Mesenteric fat pad (tissue), 1 donor: ENCODE measurements around the gene OR5L1. TPM values are rescaled to one million over a fixed set of nuclear protein-coding genes. Genes with fewer than 3 reads are reported as not detected.

Source experiments
- DNase-seq: peaks from one replicate; pipeline ENCODE4 v3.0.0-alpha.2; 2020; ENCODE audit warnings: low spot score
- long read RNA-seq: library from polyadenylated mRNA; unstranded; transcript quantifications from one replicate; pipeline ENCODE4 v2.0.0, GENCODE V29; 2020
- total RNA-seq: library from RNA; stranded (reverse); fragmentation: NEBNext Ultra II Directional; extraction: Animal tissue kit (Norgen Biotek cat#: 25700); gene quantifications from one replicate; pipeline ENCODE4 v1.2.1, GENCODE V29; 2021
- donor health status: DM: yes; HTN: yes; CAD: no.

The OR5L1 gene
- total RNA-seq = not detected
- long read RNA-seq = 0 reads

DNA sequence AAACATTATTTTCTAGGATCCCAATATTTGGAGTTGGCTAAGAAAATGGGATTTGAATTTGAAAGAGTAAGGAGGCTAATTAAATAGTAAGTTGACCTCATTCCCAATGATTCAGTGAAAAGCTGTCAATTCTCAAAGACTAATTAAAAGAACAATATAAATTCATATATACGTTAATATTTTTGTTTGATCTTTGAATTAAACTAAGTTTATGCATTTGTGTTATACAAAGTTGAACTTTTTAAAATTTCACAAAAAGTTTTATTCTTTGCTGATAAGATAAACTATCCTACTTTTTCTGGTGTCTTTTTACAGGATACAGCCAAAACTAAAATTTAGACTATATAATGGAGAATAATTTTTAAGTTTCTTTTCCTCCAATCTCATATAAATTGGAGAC lies at the start of gene OR5L1:
TSS of gene OR5L1 (plus strand) at position 301 of the 400 bp plus-strand sequence. CDS start 100 bp downstream, outside the sequence.
- DNase-seq = no peak

DNA sequence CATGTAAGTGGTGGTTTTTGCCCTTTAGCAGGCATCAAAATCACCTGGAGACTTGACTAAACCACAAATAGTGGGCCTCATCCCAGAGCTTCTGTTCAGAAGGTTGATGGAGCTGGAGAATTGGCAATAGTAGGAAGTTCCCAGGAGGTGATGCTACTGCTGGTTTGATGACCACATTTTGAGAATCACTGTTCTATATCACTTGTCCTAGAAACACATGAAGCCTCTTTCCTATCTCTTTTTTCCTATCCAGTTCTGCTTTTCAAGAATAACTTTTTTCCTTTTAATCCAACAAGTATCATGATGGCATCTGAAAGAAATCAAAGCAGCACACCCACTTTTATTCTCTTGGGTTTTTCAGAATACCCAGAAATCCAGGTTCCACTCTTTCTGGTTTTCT lies 38.0 kb upstream of the OR5L1 start, which contains the start of gene OR5D13:
TSS of gene OR5D13 (plus strand) at position 301 of the 400 bp plus-strand sequence. CDS start at position 301, 0 bp downstream.
- no peak for DNase-seq

DNA sequence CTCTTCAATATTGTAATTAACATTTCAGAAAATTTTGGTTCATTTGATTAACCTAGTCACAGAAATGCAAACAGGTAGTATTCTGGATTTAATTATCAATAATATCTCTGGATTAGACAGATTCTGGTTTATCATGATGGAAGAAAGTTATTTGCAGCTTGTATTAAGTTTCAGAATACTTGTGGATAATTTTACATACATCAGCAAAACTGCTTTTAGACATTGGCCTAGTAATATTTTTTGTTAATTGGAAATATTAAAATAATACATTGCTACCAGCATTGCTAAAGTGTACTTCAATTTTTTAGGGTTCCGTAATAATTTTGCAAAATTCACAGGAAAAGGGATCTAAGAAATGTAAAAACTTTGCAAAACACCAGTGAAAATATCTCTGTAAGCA lies 19.6 kb upstream of the OR5L1 start:
- no peak for DNase-seq

DNA sequence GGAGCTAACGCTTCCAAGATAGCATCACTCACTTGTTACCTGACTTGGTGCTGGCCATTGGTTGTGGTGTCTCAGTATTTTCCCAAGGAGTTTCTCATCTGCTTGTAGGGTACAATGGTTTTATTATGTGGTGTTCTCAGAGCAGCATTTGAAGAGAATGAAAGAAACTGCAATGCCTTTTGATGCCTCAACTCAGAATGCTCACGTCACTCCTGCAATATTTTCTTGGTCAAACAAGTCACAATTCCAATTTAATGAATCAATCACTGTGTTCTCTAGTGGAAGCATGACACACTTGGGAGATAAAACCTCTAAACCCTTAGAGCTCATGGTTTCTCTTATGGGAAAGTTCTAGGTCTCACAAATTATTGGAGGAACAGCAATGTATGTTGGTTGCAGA lies 17.8 kb upstream of the OR5L1 start:
- DNase-seq = no peak

DNA sequence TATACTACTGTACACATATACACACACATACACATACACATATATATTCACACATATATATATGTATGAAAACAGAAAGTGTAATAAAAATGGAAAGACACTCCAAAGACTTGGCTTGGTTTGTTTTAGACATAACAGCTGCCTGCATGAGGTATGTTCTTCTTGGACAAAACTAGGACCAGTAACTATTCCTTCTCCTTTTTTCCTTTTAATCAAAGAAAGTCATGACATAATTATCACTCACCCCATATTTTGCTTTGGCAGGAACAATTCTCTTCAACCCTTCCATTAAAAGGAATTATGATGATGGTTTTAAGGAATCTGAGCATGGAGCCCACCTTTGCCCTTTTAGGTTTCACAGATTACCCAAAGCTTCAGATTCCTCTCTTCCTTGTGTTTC lies 15.9 kb upstream of the OR5L1 start, which contains the start of gene OR5D14:
TSS of gene OR5D14 (plus strand) at position 301 of the 400 bp plus-strand sequence. CDS start at position 301, 0 bp downstream.
- no peak for DNase-seq

DNA sequence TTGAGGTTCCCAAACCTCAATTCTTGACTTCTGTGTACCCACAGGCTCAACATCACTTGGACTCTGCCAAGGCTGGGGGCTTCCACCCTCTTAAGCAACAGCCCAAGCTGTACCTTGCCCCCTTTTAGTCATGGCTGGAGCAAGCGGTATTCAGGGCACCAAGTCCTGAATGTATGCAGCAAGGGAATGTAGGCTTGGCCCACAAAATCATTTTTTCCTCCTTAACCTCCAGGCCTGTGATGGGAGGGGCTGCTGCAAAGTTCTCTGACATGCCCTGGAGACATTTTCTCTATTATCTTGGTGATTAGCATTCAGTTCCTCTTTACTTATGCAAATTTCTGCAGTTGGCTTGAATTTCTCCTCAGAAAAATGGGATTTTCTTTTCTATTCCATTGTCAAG lies 4.9 kb upstream of the OR5L1 start:
- DNase-seq = no peak

DNA sequence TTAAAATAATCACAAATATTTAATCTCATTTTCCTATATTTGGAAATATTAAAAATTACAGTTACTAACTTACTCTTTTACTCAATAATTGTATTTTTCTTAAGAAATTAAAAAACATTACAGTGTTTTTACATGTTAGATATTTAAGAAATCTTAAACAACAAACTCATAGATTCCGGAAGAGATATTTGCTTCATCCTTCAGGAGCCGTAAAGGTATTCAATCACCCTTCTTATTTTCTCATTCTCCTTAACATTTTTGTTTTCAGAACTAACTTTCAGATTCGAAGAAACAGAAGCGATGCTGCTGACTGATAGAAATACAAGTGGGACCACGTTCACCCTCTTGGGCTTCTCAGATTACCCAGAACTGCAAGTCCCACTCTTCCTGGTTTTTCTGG lies 8.2 kb downstream of the OR5L1 start, which contains the start of gene OR5D18:
TSS of gene OR5D18 (plus strand) at position 301 of the 400 bp plus-strand sequence. CDS start at position 301, 0 bp downstream.
- no peak for DNase-seq

DNA sequence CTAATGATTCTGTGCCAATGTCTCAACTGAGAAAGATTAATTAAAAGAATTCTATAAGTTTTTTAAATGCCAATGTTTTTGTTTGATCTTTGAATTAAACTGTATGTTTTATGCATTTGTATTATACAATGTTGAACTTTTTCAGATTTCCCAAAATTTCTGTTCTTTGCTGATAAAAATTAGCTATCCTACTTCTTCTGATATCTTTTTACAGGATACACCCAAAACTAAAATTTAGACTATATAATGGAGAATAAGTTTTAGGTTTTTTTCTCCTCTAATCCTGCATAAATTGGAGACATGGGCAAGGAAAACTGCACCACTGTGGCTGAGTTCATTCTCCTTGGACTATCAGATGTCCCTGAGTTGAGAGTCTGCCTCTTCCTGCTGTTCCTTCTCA lies 15.8 kb downstream of the OR5L1 start, which contains the start of gene OR5L2:
TSS of gene OR5L2 (plus strand) at position 301 of the 400 bp plus-strand sequence. CDS start at position 301, 0 bp downstream.
- no peak for DNase-seq

DNA sequence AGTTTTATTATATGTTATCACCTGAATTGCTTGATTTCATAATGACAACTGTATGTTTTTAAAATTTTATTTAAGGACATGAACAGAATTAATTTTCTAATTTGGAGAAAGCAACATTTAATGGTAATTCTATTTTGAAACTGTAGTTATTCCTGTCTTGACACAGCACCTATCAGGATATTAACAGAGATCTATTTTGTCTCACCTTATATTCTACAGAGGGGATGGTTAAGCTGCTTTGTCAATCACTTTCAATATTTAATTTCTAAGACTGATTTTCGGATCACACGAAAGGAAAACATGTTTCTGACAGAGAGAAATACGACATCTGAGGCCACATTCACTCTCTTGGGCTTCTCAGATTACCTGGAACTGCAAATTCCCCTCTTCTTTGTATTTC lies 27.3 kb downstream of the OR5L1 start, which contains the start of gene OR5D16:
TSS of gene OR5D16 (plus strand) at position 301 of the 400 bp plus-strand sequence. CDS start at position 301, 0 bp downstream.
- DNase-seq = no peak

DNA sequence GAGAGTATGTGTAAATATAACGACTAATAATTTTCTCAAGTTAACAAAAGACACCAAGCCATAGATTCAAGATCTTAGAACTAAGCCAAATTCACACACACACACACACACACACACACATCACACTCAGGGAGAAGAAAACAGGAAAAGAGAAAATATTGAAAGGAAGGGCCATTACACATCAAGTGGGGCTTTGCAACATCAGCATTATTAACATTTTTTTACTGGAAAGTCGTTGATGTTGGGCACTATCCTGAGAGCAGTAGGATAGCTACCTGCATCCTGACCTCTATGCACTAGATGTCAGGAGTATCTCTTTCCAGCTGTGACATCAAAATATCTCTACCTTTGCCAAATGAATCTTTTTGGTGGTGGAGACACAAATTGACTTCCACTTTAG lies 36.3 kb downstream of the OR5L1 start:
- DNase-seq = no peak

DNA sequence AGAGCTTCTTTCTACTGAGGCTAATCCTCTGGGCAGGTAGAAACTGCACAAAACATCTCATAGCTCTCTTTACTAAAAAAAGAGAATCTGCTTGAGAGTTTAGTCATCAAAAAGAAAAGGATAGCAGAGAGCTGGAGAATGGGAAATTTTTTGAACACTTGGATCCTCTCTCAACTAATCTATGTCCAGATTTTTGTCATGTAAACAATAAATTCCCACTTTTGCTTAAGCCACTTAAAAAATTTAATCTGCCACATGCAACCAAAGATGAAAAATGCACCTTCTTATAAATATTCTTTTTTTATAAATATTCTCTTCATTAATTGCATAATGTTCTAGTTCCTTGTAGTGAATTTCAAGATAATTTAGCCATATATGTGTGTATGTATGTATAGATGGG lies 37.9 kb downstream of the OR5L1 start:
- DNase-seq = no peak

DNA sequence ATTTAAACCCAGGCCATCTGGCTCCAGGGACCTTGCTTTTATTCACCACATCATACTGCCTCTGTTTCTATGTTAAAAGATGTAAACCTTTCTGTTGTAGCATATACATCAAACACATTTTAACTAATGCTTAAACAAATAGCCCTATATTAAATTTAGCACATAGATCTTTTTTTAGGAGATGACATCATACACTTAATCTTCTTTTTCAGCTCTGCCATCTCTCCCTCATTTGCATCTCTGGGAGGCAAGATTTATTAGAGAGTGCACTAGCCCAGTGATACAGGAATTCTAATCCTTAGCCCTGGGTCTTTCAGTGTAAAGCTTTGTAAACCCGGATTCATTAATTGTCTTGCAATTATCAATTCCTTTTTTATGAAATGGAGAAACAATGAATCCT lies 41.0 kb downstream of the OR5L1 start:
- DNase-seq = no peak

DNA sequence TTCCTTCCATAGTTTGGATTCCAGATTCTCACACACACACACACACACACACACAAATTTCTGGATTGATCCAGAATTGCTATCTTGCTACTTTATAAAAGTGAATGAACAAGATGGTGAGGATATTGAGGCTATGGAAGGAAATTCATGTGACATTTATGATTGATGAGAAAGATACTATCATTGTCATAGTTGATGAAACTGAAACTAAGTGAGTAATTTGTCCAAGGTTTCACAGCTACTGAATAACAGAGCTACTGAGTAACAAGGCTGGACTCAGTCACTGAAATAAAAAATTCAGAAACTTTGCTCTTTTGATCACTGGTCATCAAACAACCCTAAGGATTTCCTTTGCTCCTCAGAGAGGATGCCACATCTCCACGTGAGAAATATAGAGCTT lies 43.5 kb downstream of the OR5L1 start:
- no peak for DNase-seq

Other genes with a start within 250 kb of the OR5L1 start
- gene OR4C16, start 239.2 kb upstream of the OR5L1 start, total RNA-seq = not detected
- gene OR4C11, start 203.7 kb upstream of the OR5L1 start, total RNA-seq = not detected
- not detected for gene OR4P4, start 176.3 kb upstream of the OR5L1 start, total RNA-seq
- not detected for gene OR4S2, start 163.0 kb upstream of the OR5L1 start, total RNA-seq
- gene OR4C6, start 149.2 kb upstream of the OR5L1 start, total RNA-seq = not detected
- gene OR5D13, start 37.9 kb upstream of the OR5L1 start, total RNA-seq = not detected
- not detected for gene OR5D14, start 15.8 kb upstream of the OR5L1 start, total RNA-seq
- gene OR5D18, start 8.3 kb downstream of the OR5L1 start, total RNA-seq = not detected
- gene OR5L2, start 15.9 kb downstream of the OR5L1 start, total RNA-seq = not detected
- gene OR5D16, start 27.4 kb downstream of the OR5L1 start, total RNA-seq = not detected
- not detected for gene TRIM51, start 71.9 kb downstream of the OR5L1 start, total RNA-seq
- gene OR5W2, start 103.2 kb downstream of the OR5L1 start, total RNA-seq = not detected
- not detected for gene OR5I1, start 125.0 kb downstream of the OR5L1 start, total RNA-seq
- gene OR10AG1, start 158.6 kb downstream of the OR5L1 start, total RNA-seq = not detected
- gene OR5F1, start 183.3 kb downstream of the OR5L1 start, total RNA-seq = not detected
- not detected for gene OR5AS1, start 216.3 kb downstream of the OR5L1 start, total RNA-seq